OCI-LY1 (cell line): ENCODE data around the gene SLCO1A2.
A peak's percentile ranks its signal among the peaks of the same experiment; 100 is the strongest.

Experiments
- H2AFZ ChIP-seq: fragments of 200-600 bp; sonication (generic), shearing (Covaris generic); 2 replicates; pipeline ENCODE4 v1.6.0; 2014; ENCODE audit warnings: antibody characterized with exemption, mild to moderate bottlenecking, low read length
- H3F3A ChIP-seq: fragments of 200-600 bp; sonication (generic), shearing (Covaris generic); 2 replicates; pipeline ENCODE4 v1.6.0; 2014; ENCODE audit warnings: mild to moderate bottlenecking, antibody characterized with exemption, low read length, moderate library complexity; ENCODE audit not compliant: insufficient read depth
- H3K27ac ChIP-seq: fragments of 200-600 bp; sonication (generic); 2 replicates; pipeline ENCODE4 v1.5.1; 2014; ENCODE audit warnings: low read length, mixed run types, mild to moderate bottlenecking, low read depth; ENCODE audit not compliant: poor library complexity, severe bottlenecking
- H3K27me3 ChIP-seq: fragments of 200-600 bp; sonication (generic); 2 replicates; pipeline ENCODE4 v1.6.0; 2014; ENCODE audit warnings: antibody characterized with exemption, mild to moderate bottlenecking, low read length, moderate library complexity; ENCODE audit not compliant: insufficient read depth
- H3K36me3 ChIP-seq: fragments of 200-600 bp; sonication (generic); 2 replicates; pipeline ENCODE4 v1.6.1; 2014; ENCODE audit warnings: mild to moderate bottlenecking, antibody characterized with exemption, low read length, moderate library complexity, mixed read lengths; ENCODE audit not compliant: insufficient read depth
- H3K4me1 ChIP-seq: fragments of 200-600 bp; sonication (generic); 2 replicates; pipeline ENCODE4 v1.5.1; 2014; ENCODE audit warnings: mild to moderate bottlenecking, low read length, moderate library complexity; ENCODE audit not compliant: insufficient read depth, severe bottlenecking
- H3K4me2 ChIP-seq: fragments of 200-600 bp; sonication (generic), shearing (Covaris generic); 2 replicates; pipeline ENCODE4 v1.6.1; 2014; ENCODE audit warnings: low read length
- H3K4me3 ChIP-seq: fragments of 200-600 bp; sonication (generic); 2 replicates; pipeline ENCODE4 v1.5.1; 2014; ENCODE audit warnings: low read length, low read depth, mild to moderate bottlenecking, mixed read lengths; ENCODE audit not compliant: poor library complexity, severe bottlenecking
- H3K79me2 ChIP-seq: fragments of 200-600 bp; shearing (Covaris generic); 2 replicates; pipeline ENCODE4 v1.6.1; 2016; ENCODE audit warnings: mixed run types, low read length, mixed read lengths; ENCODE audit not compliant: insufficient read depth
- H3K9ac ChIP-seq: fragments of 200-600 bp; sonication (generic), shearing (Covaris generic); 2 replicates; pipeline ENCODE4 v1.6.1; 2014; ENCODE audit warnings: mild to moderate bottlenecking, low read length, mixed read lengths
- H3K9me2 ChIP-seq: fragments of 200-600 bp; sonication (generic), shearing (Covaris generic); 2 replicates; pipeline ENCODE4 v1.6.1; 2014; ENCODE audit warnings: low read depth, mild to moderate bottlenecking, low read length, mixed read lengths
- H3K9me3 ChIP-seq: fragments of 200-600 bp; shearing (Covaris generic); 2 replicates; pipeline ENCODE4 v1.6.1; 2014; ENCODE audit warnings: low read length, mixed read lengths
- H4K20me1 ChIP-seq: fragments of 200-600 bp; sonication (generic), shearing (Covaris generic); 2 replicates; pipeline ENCODE4 v1.6.0; 2016; ENCODE audit warnings: mild to moderate bottlenecking, low read length; ENCODE audit not compliant: insufficient read depth
- EZH2 ChIP-seq: fragments of 200-600 bp; sonication (generic), shearing (Covaris generic); IDR thresholded peaks from 2 replicates; pipeline ENCODE4 v1.8.0; 2017; ENCODE audit warnings: borderline replicate concordance, mixed run types, mild to moderate bottlenecking, antibody characterized with exemption, low read length, moderate library complexity, mixed read lengths
- TF ChIP-seq, protein P1 (sequence below): fragments of 200-600 bp; sonication (generic), shearing (Covaris generic); IDR thresholded peaks from 2 replicates; pipeline ENCODE4 v1.5.1; 2017; ENCODE audit warnings: mild to moderate bottlenecking, antibody characterized with exemption, low read length, moderate library complexity, mixed read lengths

SLCO1A2 gene

DNA sequence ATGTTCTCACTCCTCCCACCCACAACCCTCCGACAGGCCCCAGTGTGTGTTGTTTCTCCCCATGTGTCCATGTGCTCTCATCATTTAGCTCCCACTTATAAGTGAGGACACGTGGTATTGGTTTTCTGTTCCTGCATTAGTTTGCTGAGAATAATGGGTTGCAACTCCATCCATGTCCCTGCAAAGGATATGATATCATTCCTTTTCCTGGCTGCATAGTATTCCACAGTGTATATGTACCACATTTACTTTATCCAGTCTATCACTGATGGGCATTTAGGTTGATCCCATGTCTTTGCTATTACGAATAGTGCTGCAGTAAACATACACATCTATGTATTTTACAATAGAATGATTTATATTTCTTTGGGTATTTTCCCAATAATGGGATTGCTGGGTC lies 77.5 kb downstream of the SLCO1A2 start:
- Histone ChIP-seq H3K36me3 (no peaks in the 10 kb centered on the region), H3K79me2 (no peaks in the 10 kb centered on the region), H3K9me3 (no peaks in the 10 kb centered on the region), H3K4me2 (no peak overlapping the region), H3K4me1 (no peaks in the 10 kb centered on the region), H4K20me1 (no peaks in the 10 kb centered on the region), H3F3A (no peaks in the 10 kb centered on the region), H3K9me2 (no peaks in the 10 kb centered on the region), H3K27ac (no peak overlapping the region), H3K9ac (no peak overlapping the region), H3K27me3 (no peaks in the 10 kb centered on the region), H3K4me3 (no peak overlapping the region), H2AFZ (no peak overlapping the region)
- TF ChIP-seq, protein P1, sequence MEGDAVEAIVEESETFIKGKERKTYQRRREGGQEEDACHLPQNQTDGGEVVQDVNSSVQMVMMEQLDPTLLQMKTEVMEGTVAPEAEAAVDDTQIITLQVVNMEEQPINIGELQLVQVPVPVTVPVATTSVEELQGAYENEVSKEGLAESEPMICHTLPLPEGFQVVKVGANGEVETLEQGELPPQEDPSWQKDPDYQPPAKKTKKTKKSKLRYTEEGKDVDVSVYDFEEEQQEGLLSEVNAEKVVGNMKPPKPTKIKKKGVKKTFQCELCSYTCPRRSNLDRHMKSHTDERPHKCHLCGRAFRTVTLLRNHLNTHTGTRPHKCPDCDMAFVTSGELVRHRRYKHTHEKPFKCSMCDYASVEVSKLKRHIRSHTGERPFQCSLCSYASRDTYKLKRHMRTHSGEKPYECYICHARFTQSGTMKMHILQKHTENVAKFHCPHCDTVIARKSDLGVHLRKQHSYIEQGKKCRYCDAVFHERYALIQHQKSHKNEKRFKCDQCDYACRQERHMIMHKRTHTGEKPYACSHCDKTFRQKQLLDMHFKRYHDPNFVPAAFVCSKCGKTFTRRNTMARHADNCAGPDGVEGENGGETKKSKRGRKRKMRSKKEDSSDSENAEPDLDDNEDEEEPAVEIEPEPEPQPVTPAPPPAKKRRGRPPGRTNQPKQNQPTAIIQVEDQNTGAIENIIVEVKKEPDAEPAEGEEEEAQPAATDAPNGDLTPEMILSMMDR = no peak
- TF ChIP-seq EZH2 = no peak

DNA sequence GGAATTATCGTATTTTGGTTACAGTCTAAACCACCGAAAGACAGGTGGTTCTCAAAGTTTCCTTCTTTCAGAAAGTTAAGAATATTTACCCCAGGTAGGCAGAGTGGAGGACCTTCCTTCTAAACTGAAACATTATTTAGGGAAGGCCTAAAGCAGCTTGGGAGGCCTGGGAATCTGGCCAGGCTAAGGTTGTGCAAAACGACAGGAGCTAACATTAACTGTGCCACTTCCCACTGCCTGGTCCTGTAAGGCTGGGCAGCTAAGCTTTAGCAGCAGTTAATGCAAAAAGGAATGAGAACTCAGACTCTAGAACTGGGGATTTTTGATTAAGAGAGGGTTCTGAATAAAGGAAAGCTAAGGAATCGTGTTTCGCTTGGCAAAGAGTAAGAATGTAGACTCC lies 82.6 kb downstream of the SLCO1A2 start:
- Histone ChIP-seq H4K20me1 (no peaks in the 10 kb centered on the region), H3K79me2 (no peaks in the 10 kb centered on the region), H2AFZ (no peak overlapping the region), H3K9ac (no peak overlapping the region), H3F3A (no peaks in the 10 kb centered on the region), H3K4me2 (no peak overlapping the region), H3K4me1 (no peaks in the 10 kb centered on the region), H3K9me2 (no peaks in the 10 kb centered on the region), H3K36me3 (no peaks in the 10 kb centered on the region), H3K9me3 (no peaks in the 10 kb centered on the region), H3K4me3 (no peak overlapping the region), H3K27me3 (no peaks in the 10 kb centered on the region), H3K27ac (no peak overlapping the region)
- TF ChIP-seq EZH2 = no peak
- TF ChIP-seq, protein P1 = no peak

DNA sequence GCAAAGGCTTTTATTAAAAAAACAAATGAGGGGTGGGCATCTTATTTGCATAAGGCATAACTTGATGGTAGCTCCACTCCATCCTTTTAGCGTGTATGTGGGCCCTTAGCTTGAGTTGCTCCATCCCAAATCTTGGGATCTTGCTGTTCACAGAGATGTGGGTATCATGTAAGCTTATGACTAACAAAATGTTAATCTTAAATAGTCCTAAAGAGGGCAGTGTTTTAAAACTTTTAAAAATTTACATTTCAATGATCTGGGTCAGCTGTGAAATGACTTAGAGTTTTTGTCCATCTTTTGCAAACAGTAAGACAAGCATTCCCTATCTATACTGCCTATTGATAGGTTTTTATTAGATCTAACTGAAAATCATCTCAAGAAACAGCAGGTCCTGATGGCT lies 86.0 kb downstream of the SLCO1A2 start:
- no peak overlapping the region for H3K4me2 ChIP-seq
- no peak overlapping the region for H3K27ac ChIP-seq
- H4K20me1 ChIP-seq = no peaks in the 10 kb centered on the region
- H3K4me3 ChIP-seq = no peak overlapping the region
- TF ChIP-seq, protein P1 = peak; percentile 26; the same call in 1 of the 2 replicates
- no peak for TF ChIP-seq EZH2
- no peaks in the 10 kb centered on the region for H3K4me1 ChIP-seq
- no peaks in the 10 kb centered on the region for H3K9me2 ChIP-seq
- no peak overlapping the region for H3K9ac ChIP-seq
- H3K27me3 ChIP-seq = no peaks in the 10 kb centered on the region
- H3K9me3 ChIP-seq = no peaks in the 10 kb centered on the region
- H2AFZ ChIP-seq = no peak overlapping the region
- no peaks in the 10 kb centered on the region for H3F3A ChIP-seq
- H3K79me2 ChIP-seq = no peaks in the 10 kb centered on the region
- H3K36me3 ChIP-seq = no peaks in the 10 kb centered on the region
